GM12801 (cell line): Measurements from ENCODE around the gene ZRANB1.

Experiments
- TF ChIP-seq, protein P1 (sequence below): IDR thresholded peaks from one replicate; pipeline ENCODE4 v1.5.1; 2011; ENCODE audit warnings: control low read depth; ENCODE audit not compliant: insufficient read length; ENCODE audit errors: extremely low read depth

ZRANB1 gene

GRCh38 chr10:124977648-124978375 lies 35.9 kb downstream of the ZRANB1 start:
- TF ChIP-seq, protein P1, sequence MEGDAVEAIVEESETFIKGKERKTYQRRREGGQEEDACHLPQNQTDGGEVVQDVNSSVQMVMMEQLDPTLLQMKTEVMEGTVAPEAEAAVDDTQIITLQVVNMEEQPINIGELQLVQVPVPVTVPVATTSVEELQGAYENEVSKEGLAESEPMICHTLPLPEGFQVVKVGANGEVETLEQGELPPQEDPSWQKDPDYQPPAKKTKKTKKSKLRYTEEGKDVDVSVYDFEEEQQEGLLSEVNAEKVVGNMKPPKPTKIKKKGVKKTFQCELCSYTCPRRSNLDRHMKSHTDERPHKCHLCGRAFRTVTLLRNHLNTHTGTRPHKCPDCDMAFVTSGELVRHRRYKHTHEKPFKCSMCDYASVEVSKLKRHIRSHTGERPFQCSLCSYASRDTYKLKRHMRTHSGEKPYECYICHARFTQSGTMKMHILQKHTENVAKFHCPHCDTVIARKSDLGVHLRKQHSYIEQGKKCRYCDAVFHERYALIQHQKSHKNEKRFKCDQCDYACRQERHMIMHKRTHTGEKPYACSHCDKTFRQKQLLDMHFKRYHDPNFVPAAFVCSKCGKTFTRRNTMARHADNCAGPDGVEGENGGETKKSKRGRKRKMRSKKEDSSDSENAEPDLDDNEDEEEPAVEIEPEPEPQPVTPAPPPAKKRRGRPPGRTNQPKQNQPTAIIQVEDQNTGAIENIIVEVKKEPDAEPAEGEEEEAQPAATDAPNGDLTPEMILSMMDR, result no peak

GRCh38 chr10:124978376-124978725 lies 36.4 kb downstream of the ZRANB1 start:
- TF ChIP-seq, protein P1, result no peak

GRCh38 chr10:124983321-124983720 lies 41.4 kb downstream of the ZRANB1 start:
- TF ChIP-seq, protein P1, result no peak

DNA sequence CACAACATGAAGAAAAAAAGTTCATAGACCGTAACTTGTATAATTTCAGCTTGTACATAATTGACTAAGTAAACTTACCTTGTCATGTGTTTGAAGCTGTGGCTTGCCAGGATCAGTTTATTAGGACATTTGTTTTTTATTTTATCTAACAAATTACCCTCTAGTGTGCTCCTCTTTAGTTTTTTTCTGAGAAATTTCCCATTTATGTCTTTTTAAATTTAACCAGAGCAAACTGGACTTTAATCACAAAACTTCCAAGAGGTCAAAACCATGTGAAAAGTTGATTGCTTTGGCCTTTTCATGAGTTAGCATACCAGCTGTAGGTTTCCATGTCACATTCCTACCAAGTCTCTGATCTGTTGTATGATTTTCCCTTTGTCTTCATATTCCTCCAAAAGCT lies 42.5 kb downstream of the ZRANB1 start:
- TF ChIP-seq, protein P1, result no peak

DNA sequence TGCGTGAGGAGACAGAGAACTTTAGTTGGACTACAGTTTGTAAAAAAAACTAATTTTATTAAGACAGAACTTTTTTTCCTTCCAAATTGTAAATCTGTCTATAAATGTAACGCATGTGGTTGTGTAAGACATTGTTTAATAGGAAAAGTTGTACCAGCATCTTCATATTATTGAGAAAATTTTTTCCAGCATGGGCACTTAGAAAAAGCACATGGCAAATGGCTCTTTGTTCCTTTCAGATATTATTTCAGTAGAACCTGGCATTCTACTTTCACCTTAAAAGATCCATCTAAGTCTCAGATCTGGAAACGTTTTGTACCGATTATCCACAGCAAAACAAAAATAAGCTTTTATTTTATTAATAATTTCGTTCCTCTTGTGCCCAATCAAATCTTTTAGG lies 43.2 kb downstream of the ZRANB1 start:
- TF ChIP-seq, protein P1, result no peak

DNA sequence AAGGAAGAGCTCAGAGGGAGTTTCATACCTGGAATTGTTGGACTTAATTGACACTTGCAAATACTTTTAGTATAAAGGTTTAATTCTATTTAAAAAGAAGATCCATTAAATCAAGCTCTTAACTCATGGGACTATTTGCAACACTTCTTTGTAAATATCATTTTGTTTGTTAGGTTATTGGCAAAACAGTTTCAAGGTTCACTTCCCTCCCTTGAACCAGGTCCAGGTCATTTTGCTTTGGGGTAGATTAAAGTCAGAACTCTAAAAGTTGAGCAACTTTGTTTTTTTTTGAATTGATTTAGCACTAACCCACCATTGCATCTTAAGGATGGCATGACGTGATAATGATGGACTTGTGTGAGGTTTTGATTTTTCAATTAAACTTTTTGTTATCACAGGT lies 45.9 kb downstream of the ZRANB1 start:
- TF ChIP-seq, protein P1, result no peak

GRCh38 chr10:124989526-124989925 lies 47.6 kb downstream of the ZRANB1 start:
- TF ChIP-seq, protein P1, result no peak
